Mesothelial cell of epicardium (in vitro differentiated cells): ENCODE results near the gene TTC7B. TPM values are rescaled to one million over a fixed set of nuclear protein-coding genes. Genes with fewer than 3 reads are reported as not detected.
"Not testable (repeated sequence)": the region's sequence is repeated elsewhere in the genome, so short reads cannot be mapped to it uniquely, and the experiment has no call there.

Experiments used
- DNase-seq, 2 experiments: peaks; one replicate each; pipeline ENCODE4 v3.0.0; 2021; ENCODE audit warnings: low spot score in 2 of 2; ENCODE audit not compliant: unreplicated experiment in 2 of 2
- H3K27ac Mint-ChIP-seq: 2 replicates; pipeline ENCODE4 v1.8.0; 2021; ENCODE audit warnings: mixed read lengths
- H3K27me3 Mint-ChIP-seq: 2 replicates; pipeline ENCODE4 v1.8.0; 2021; ENCODE audit warnings: low read depth, mixed read lengths
- H3K36me3 Mint-ChIP-seq: 2 replicates; pipeline ENCODE4 v1.8.0; 2021; ENCODE audit warnings: mixed read lengths
- H3K4me1 Mint-ChIP-seq: 2 replicates; pipeline ENCODE4 v1.8.0; 2021; ENCODE audit warnings: mixed read lengths
- H3K4me3 Mint-ChIP-seq: 2 replicates; pipeline ENCODE4 v1.8.0; 2021; ENCODE audit warnings: mild to moderate bottlenecking, moderate library complexity, mixed read lengths
- H3K9me3 Mint-ChIP-seq: 2 replicates; pipeline ENCODE4 v1.8.0; 2021; ENCODE audit warnings: mixed read lengths
- CTCF ChIP-seq: fragments of 200-600 bp; sonication (generic); IDR thresholded peaks from one replicate; pipeline ENCODE4 v1.5.0; 2021; ENCODE audit warnings: antibody characterized with exemption; ENCODE audit not compliant: unreplicated experiment
- total RNA-seq: library from RNA; stranded (reverse); gene quantifications from 3 replicates; pipeline ENCODE4 v1.2.1, GENCODE V29; 2021

TTC7B gene
- total RNA-seq, 1 donor from 2014 or later: 56.5 TPM

DNA sequence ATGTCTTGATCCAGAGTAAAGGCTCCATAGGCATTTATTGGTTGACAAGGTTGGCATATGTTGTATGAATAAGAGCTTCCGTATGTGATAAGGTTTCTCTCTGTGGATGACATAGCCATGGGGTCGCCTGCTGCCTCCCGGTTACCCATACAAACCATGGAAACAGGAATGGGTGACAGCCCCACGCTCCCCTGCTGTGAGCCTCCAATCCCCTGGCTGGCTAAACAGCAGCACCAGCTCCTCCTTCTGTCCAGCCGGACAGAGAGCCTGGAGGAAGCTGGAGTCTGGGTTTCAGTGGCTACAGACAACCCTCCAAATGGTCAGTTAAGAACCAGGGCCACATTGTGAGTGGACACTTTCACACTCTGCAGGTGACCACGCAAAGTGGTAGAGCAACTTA, 288.3 kb downstream of the TTC7B start:
- Mint-ChIP-seq H3K9me3 (peaks cover 9% of the 10 kb centered on the region), H3K4me1 (peaks cover under 1% of the 10 kb centered on the region), H3K36me3 (no peaks in the 10 kb centered on the region), H3K27ac (no peak overlapping the region), H3K27me3 (no peaks in the 10 kb centered on the region), H3K4me3 (no peak overlapping the region)
- no peak for DNase-seq
- no peak for TF ChIP-seq CTCF

DNA sequence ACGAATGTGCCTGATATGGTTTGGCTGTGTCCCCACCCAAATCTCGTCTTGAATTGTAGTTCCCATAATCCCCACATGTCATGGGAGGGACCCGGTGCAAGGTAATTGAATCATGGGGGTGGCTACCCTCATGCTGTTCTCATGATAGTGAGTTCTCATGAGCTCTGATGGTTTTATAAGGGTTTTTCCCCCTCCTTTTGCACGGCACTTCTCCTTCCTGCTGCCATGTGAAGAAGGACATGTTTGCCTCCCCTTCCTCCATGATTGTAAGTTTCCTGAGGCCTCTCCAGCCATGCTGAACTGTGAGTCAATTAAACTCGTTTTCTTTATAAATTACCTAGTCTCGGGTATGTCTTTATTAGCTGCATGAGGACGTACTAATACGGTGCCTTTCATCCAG, 289.7 kb downstream of the TTC7B start:
- H3K36me3 Mint-ChIP-seq, H3K4me3 Mint-ChIP-seq, H3K27ac Mint-ChIP-seq, H3K9me3 Mint-ChIP-seq, DNase-seq, H3K27me3 Mint-ChIP-seq: not testable (repeated sequence)
- peaks cover 15% of the 10 kb centered on the region for H3K4me1 Mint-ChIP-seq

DNA sequence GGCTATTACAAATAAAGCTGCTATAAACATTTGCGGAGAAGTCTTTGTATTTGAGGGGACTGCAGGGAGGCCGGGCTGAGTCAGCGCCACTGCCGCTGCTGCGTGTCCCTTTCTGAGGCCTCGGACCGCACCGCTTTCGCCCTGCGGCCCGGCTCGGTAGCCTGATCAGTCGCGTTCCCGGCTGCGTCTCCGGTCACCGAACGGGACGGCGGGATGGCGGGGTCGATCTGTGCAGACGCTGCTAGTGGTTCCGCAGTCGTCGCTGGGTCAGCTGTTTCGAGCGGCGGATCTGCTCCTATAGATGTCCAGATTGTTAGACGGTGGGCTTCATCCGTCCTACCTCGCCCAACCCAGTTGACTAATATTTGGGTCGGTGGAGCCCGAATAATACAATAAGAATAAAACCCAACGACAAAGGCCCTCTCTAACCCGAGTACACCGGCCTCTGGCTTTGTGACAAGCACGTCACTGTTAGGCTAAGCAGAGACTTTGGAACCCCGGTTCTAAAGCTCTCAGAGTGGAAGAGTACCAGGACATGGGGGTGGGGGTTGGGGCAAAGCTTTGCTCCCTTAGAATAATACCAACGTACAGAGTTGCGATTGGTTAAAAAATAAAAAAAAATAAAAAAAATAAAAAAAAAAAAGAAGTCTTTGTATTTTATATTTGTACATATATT, 290.7 kb downstream of the TTC7B start:
- H3K4me1 Mint-ChIP-seq: peaks cover 25% of the 10 kb centered on the region
- H3K4me3 Mint-ChIP-seq, DNase-seq, H3K9me3 Mint-ChIP-seq, H3K27me3 Mint-ChIP-seq, H3K36me3 Mint-ChIP-seq, H3K27ac Mint-ChIP-seq: not testable (repeated sequence)

DNA sequence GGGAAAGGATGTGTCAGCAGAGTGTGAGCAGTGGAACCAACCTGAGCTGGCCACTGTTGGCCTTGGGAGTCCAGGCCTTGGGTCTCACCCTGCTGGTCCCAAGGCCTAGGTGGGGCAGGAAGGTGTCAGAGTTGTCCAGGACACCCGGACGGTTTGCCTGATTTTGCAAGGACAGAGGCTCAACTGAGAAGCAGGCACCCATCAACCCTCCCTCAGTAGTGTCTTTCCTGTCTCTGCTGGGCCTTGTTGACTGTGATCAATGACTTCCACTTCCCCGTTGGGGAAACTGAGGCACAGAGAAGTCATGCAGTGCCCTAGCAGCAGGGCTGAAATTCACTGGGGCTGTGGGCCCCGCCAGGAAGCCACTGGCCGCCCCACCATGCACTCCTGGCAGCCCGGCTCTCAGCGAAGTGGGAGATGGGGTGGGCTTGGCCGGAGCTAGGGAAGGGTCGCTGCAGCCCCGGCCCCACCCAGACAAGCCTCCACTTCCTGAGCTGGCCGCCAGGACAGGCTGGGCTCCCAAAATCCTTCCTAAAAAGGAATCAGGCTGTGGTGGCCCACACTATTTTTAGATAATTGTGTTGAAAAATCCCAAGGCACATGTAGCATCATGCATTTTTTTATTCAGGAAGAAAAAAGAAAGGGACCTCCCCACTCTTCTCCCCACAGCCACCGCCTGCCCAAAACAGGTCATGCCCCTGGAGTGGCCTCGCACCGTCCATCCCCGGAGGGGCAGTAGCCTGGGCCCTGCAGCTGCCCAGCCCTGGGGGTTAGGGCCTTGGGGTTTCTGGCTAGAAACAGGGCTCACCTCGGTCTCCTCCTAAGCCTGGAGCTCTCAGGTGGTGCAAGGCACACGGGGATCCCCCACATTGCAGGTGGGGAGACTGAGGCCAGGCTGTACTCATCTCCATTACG, 292.0 kb downstream of the TTC7B start:
- Mint-ChIP-seq H3K36me3 (no peaks in the 10 kb centered on the region), H3K27ac (no peak overlapping the region), H3K4me3 (no peak overlapping the region), H3K9me3 (peaks cover 9% of the 10 kb centered on the region), H3K27me3 (no peaks in the 10 kb centered on the region), H3K4me1 (peaks cover 28% of the 10 kb centered on the region)
- no peak for TF ChIP-seq CTCF
- no peak for DNase-seq

DNA sequence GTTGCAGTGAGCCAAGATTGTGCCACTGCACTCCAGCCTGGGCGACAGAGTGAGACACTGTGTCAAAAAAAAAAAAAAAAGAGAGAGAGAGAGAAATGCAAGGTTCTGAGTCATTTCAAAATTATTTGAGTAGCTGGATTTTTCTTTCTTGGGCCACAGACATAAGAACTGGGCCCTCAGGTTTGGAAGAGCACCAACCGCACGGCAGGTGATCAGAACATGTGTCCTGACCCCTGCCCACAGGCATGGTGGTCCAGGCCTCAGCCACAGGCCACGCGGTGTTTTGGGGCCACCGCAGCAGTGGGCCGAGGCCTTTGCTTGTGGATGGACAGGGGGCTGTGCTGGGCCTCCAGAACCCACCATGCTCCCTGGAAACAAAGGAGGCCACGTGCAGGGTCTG, 292.7 kb downstream of the TTC7B start:
- DNase-seq: no peak
- Mint-ChIP-seq H3K4me3 (no peak overlapping the region), H3K4me1 (peaks cover 28% of the 10 kb centered on the region), H3K27ac (no peak overlapping the region), H3K36me3 (no peaks in the 10 kb centered on the region), H3K9me3 (peaks cover 9% of the 10 kb centered on the region), H3K27me3 (no peaks in the 10 kb centered on the region)
- TF ChIP-seq CTCF: no peak

DNA sequence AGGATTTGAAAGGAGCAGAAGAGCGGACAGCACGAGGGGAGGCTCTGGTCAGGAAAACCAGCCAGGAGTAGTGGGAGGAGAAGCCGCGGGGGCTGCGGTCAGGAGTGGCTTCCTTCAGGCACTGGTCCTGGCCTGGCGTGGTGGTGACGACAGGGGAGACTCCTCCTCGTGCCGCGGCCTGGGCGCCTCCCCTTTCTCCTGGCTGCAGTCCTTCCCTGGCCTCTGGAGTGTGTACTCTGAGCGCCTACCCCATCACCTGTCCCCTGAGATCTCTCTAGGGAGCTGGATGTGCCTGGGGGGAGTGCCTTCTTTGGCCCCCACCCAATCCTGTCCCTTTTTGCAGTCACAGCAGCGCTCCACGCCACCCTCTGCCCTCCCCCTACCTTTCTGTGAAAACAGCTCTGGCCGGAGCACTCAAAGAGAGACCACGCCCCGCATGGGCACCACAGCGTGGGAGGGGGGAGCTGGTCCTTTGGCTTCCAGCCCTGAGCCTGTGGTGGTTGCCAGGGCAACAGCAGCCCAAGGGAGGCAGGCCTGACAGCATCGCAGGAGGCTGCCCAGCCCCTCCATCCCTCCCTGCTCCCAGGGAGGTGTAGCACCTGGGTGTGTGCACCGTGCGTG, 293.5 kb downstream of the TTC7B start:
- no peak overlapping the region for H3K4me3 Mint-ChIP-seq
- H3K9me3 Mint-ChIP-seq: peaks cover 9% of the 10 kb centered on the region
- TF ChIP-seq CTCF: no peak
- no peak for DNase-seq
- peaks cover 1% of the 10 kb centered on the region for H3K27me3 Mint-ChIP-seq
- H3K36me3 Mint-ChIP-seq: no peaks in the 10 kb centered on the region
- H3K4me1 Mint-ChIP-seq: peaks cover 31% of the 10 kb centered on the region
- H3K27ac Mint-ChIP-seq: no peak overlapping the region
